HEK293T (cell line): ENCODE results near the gene CHRFAM7A.
"Not testable (repeated sequence)": the region's sequence is repeated elsewhere in the genome, so short reads cannot be mapped to it uniquely, and the experiment has no call there.

Source experiments
- BHLHE40 ChIP-seq: fragments of 450-650 bp; IDR thresholded peaks from 2 replicates; pipeline ENCODE4 v1.6.1; 2016; ENCODE audit warnings: mild to moderate bottlenecking, moderate library complexity, borderline replicate concordance
- FOXK2 ChIP-seq: fragments of 450-650 bp; IDR thresholded peaks from 2 replicates; pipeline ENCODE4 v1.6.1; 2016; ENCODE audit warnings: mild to moderate bottlenecking
- SUZ12 ChIP-seq: fragments of 450-650 bp; IDR thresholded peaks from 2 replicates; pipeline ENCODE4 v1.6.1; 2016; ENCODE audit warnings: mild to moderate bottlenecking

GRCh38 chr15:30367246-30367645, 26.1 kb downstream of the CHRFAM7A start:
- not testable (repeated sequence) for TF ChIP-seq BHLHE40, FOXK2, SUZ12
